ENCODE data around the gene MKLN1.

DNA sequence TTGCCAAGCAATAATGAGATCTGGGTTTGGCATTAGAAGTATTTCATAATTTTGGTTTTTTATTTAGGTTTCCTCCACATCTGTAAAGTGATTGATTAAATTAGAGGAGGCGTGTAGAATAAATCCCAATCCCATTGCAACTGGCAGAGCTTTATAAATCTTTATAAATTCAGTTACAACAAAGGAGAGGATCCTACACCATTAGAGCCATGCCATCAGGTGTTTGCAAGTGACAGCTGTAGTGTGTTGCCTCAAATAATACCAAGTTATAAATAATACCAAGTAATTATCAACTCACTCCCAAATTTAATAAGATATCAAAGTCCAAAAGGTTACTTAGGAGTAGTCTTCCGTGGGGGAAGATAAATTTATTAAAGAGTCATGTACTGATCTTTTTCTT lies 166.5 kb downstream of the MKLN1 start:
- TF ChIP-seq, protein P1, sequence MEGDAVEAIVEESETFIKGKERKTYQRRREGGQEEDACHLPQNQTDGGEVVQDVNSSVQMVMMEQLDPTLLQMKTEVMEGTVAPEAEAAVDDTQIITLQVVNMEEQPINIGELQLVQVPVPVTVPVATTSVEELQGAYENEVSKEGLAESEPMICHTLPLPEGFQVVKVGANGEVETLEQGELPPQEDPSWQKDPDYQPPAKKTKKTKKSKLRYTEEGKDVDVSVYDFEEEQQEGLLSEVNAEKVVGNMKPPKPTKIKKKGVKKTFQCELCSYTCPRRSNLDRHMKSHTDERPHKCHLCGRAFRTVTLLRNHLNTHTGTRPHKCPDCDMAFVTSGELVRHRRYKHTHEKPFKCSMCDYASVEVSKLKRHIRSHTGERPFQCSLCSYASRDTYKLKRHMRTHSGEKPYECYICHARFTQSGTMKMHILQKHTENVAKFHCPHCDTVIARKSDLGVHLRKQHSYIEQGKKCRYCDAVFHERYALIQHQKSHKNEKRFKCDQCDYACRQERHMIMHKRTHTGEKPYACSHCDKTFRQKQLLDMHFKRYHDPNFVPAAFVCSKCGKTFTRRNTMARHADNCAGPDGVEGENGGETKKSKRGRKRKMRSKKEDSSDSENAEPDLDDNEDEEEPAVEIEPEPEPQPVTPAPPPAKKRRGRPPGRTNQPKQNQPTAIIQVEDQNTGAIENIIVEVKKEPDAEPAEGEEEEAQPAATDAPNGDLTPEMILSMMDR (IDR thresholded peaks at IDR 0.05): no peak
- no peak for TF ChIP-seq POLR2A (IDR thresholded peaks at IDR 0.05; ENCODE audit: low read depth)
- no peak for TF ChIP-seq POLR2AphosphoS5 (IDR thresholded peaks at IDR 0.05)

Data from esophagus muscularis mucosa (tissue), 3 donors.